Hair follicular keratinocyte (primary cell): Measurements from ENCODE around the gene PRSS8. TPM values are rescaled to one million over a fixed set of nuclear protein-coding genes. Genes with fewer than 3 reads are reported as not detected.

Experiments
- total RNA-seq: library from RNA; depleted of rRNA; stranded (reverse); fragments of >200 nt; gene quantifications from 2 replicates; pipeline ENCODE4 v1.2.3, GENCODE V29; 2015

Gene PRSS8
- total RNA-seq = 59.2 and 120 TPM in 2 replicates

GRCh38 chr16:31135535-31136286 is at the start of gene PRSS8:
PRSS8 (minus strand) TSS chr16:31135727; CDS start chr16:31135498, 229 bp downstream.

GRCh38 chr16:31179747-31180459 is 44.4 kb upstream of the PRSS8 start, which contains the start of gene FUS:
FUS (plus strand) TSS chr16:31180139; CDS start chr16:31180215, 76 bp downstream.

GRCh38 chr16:31149894-31150890 is 14.7 kb upstream of the PRSS8 start, which contains the start of gene PRSS36:
PRSS36 (minus strand) TSS chr16:31150066; CDS start chr16:31150035, 31 bp downstream.

GRCh38 chr16:31117384-31118222 is 17.9 kb downstream of the PRSS8 start, which contains the start of gene KAT8:
KAT8 (plus strand) TSS chr16:31117664; CDS start chr16:31117682, 18 bp downstream.

GRCh38 chr16:31108035-31108793 is 27.3 kb downstream of the PRSS8 start, which contains the start of gene BCKDK:
BCKDK (plus strand) TSS chr16:31108386; CDS start chr16:31109224, 838 bp downstream.

GRCh38 chr16:31094424-31095120 is 41.0 kb downstream of the PRSS8 start, which contains the start of gene VKORC1:
VKORC1 (minus strand) TSS chr16:31094797; CDS start chr16:31094729, 68 bp downstream.

GRCh38 chr16:31088459-31089183 is 46.9 kb downstream of the PRSS8 start, which contains the start of gene PRSS53:
PRSS53 (minus strand) TSS chr16:31088943; CDS start chr16:31088809, 134 bp downstream.

Other genes with a start within 250 kb of the PRSS8 start
- 57.1 and 73.8 TPM in 2 replicates for gene BCL7C, start 241.7 kb downstream of the PRSS8 start, total RNA-seq
- 0.57 and 4.2 TPM in 2 replicates for gene CTF1, start 239.1 kb downstream of the PRSS8 start, total RNA-seq
- 29.6 and 33.9 TPM in 2 replicates for gene FBXL19, start 212.2 kb downstream of the PRSS8 start, total RNA-seq
- gene ORAI3, start 186.7 kb downstream of the PRSS8 start, total RNA-seq = 13.6 and 34.4 TPM in 2 replicates
- 2.6 and 3.5 TPM in 2 replicates for gene SETD1A, start 178.0 kb downstream of the PRSS8 start, total RNA-seq
- gene HSD3B7, start 150.5 kb downstream of the PRSS8 start, total RNA-seq = 7.9 and 10.3 TPM in 2 replicates
- gene STX1B, start 125.1 kb downstream of the PRSS8 start, total RNA-seq = 0.08 and 0.34 TPM in 2 replicates
- gene STX4, start 102.2 kb downstream of the PRSS8 start, total RNA-seq = 23.5 and 24.9 TPM in 2 replicates
- gene ZNF668, start 61.5 kb downstream of the PRSS8 start, total RNA-seq = 12.5 and 15.6 TPM in 2 replicates
- 7.3 and 11.6 TPM in 2 replicates for gene ZNF646, start 61.3 kb downstream of the PRSS8 start, total RNA-seq
- 0.86 and 1.8 TPM in 2 replicates for gene PRSS53, start 46.8 kb downstream of the PRSS8 start, total RNA-seq
- gene VKORC1, start 40.9 kb downstream of the PRSS8 start, total RNA-seq = 99.6 and 107 TPM in 2 replicates
- 58.3 and 75.5 TPM in 2 replicates for gene BCKDK, start 27.3 kb downstream of the PRSS8 start, total RNA-seq
- gene KAT8, start 18.1 kb downstream of the PRSS8 start, total RNA-seq = 27.1 and 30.1 TPM in 2 replicates
- gene PRSS36, start 14.3 kb upstream of the PRSS8 start, total RNA-seq = 0.16 and 0.19 TPM in 2 replicates
- 26.5 and 51.1 TPM in 2 replicates for gene FUS, start 44.4 kb upstream of the PRSS8 start, total RNA-seq
- 102 and 138 TPM in 2 replicates for gene PYCARD, start 67.0 kb upstream of the PRSS8 start, total RNA-seq
- gene TRIM72, start 78.4 kb upstream of the PRSS8 start, total RNA-seq = not detected in 2 replicates
- not detected in 2 replicates for gene PYDC1, start 81.4 kb upstream of the PRSS8 start, total RNA-seq
- not detected in 2 replicates for gene ITGAM, start 124.2 kb upstream of the PRSS8 start, total RNA-seq
- not detected in 2 replicates for gene ITGAX, start 219.4 kb upstream of the PRSS8 start, total RNA-seq